AG09309 (cell line): Measurements from ENCODE around the gene TMPRSS3.

Experiments
- DNase-seq: peaks from one replicate; pipeline ENCODE4 v3.0.0-alpha.2; 2010; ENCODE audit warnings: low read depth
- H3K4me3 ChIP-seq: 2 replicates; pipeline ENCODE4 v1.5.1; 2011; ENCODE audit warnings: mild to moderate bottlenecking, low read depth, low read length, moderate library complexity; ENCODE audit not compliant: control insufficient read depth
- TF ChIP-seq, protein P1 (sequence below): IDR thresholded peaks from 2 replicates; pipeline ENCODE4 v1.5.1; 2011; ENCODE audit warnings: mild to moderate bottlenecking, low read depth, low read length, inconsistent platforms; ENCODE audit not compliant: insufficient read depth, control insufficient read depth; ENCODE audit errors: missing control alignments

Gene TMPRSS3

DNA sequence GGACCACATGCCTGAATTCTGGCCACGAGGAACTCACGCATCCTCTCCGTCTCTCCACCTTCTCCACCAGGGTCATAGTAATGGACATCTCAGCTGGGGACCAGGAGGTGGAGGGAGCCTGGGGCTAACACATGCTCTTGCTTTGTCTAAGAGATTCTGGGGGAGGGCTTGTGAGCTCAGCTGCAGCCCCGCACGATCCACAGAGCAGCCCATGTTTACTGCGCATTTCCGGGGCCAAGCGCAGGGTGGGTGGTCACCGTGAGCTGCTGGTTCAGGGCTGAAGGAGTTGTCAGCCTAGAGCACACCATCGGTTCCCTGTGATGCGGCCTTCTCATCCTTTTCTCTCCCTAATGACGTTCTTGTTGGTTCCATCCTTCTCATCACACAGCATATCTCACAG is 37.6 kb downstream of the TMPRSS3 start:
- H3K4me3 ChIP-seq: no peak overlapping the region
- TF ChIP-seq, protein P1, sequence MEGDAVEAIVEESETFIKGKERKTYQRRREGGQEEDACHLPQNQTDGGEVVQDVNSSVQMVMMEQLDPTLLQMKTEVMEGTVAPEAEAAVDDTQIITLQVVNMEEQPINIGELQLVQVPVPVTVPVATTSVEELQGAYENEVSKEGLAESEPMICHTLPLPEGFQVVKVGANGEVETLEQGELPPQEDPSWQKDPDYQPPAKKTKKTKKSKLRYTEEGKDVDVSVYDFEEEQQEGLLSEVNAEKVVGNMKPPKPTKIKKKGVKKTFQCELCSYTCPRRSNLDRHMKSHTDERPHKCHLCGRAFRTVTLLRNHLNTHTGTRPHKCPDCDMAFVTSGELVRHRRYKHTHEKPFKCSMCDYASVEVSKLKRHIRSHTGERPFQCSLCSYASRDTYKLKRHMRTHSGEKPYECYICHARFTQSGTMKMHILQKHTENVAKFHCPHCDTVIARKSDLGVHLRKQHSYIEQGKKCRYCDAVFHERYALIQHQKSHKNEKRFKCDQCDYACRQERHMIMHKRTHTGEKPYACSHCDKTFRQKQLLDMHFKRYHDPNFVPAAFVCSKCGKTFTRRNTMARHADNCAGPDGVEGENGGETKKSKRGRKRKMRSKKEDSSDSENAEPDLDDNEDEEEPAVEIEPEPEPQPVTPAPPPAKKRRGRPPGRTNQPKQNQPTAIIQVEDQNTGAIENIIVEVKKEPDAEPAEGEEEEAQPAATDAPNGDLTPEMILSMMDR: no peak
- DNase-seq: no peak

GRCh38 chr21:42357307-42357706 is 38.5 kb downstream of the TMPRSS3 start:
- TF ChIP-seq, protein P1: no peak
- no peak overlapping the region for H3K4me3 ChIP-seq

GRCh38 chr21:42356650-42357049 is 39.2 kb downstream of the TMPRSS3 start:
- no peak overlapping the region for H3K4me3 ChIP-seq
- TF ChIP-seq, protein P1: no peak
- DNase-seq: no peak

More at GRCh38 chr21:42357307-42357706, 38.5 kb downstream of the TMPRSS3 start:
- no peak for DNase-seq

GRCh38 chr21:42356046-42356445 is 39.8 kb downstream of the TMPRSS3 start:
- H3K4me3 ChIP-seq: no peak overlapping the region
- TF ChIP-seq, protein P1: no peak
- DNase-seq: no peak

GRCh38 chr21:42353623-42354022 is 42.2 kb downstream of the TMPRSS3 start:
- DNase-seq: no peak
- TF ChIP-seq, protein P1: no peak
- H3K4me3 ChIP-seq: no peak overlapping the region

DNA sequence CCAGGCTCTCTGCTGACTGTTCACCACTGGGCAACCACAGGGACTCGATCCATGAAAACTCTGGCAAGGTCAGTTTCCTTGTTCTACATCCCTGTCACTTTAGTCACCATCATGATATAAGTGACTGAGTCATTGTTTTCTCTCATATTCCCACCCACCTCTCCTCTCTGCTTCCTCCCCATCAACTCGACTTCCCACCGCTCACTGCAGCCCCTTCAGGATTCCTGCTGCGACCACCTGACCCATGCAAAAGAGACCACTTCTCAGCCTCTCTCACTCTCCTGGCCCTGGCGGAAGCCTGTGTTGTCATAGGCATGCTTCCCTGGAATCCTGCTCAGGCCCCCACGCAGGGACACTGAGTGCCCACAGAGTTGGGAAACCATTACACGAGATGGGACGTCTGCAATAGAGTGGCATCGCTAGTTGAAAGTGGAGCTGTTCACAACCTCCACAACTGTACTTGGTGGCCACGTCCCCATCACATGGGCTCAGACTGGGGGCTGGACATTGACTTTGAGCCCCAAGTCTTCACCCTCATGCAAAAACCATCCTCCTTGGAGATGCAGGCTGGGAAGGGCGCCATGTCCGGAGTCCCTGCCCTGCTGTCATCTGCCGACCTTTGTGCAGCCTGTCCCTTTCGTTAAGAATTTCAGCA is 43.3 kb downstream of the TMPRSS3 start:
- H3K4me3 ChIP-seq: no peak overlapping the region
- no peak for DNase-seq
- TF ChIP-seq, protein P1: no peak
